Activated CD8-positive, alpha-beta memory T cell treated with anti-CD3 and anti-CD28 coated beads, Interleukin-2, amount 50 U/mL, for 24 hours (primary cell): ENCODE results near the gene ALDH4A1.
A peak's percentile ranks its signal among the peaks of the same experiment; 100 is the strongest.

Experiments
- DNase-seq: peaks from one replicate; pipeline ENCODE4 v3.0.0-alpha.2; 2020; ENCODE audit errors: extremely low read depth

Gene ALDH4A1

DNA sequence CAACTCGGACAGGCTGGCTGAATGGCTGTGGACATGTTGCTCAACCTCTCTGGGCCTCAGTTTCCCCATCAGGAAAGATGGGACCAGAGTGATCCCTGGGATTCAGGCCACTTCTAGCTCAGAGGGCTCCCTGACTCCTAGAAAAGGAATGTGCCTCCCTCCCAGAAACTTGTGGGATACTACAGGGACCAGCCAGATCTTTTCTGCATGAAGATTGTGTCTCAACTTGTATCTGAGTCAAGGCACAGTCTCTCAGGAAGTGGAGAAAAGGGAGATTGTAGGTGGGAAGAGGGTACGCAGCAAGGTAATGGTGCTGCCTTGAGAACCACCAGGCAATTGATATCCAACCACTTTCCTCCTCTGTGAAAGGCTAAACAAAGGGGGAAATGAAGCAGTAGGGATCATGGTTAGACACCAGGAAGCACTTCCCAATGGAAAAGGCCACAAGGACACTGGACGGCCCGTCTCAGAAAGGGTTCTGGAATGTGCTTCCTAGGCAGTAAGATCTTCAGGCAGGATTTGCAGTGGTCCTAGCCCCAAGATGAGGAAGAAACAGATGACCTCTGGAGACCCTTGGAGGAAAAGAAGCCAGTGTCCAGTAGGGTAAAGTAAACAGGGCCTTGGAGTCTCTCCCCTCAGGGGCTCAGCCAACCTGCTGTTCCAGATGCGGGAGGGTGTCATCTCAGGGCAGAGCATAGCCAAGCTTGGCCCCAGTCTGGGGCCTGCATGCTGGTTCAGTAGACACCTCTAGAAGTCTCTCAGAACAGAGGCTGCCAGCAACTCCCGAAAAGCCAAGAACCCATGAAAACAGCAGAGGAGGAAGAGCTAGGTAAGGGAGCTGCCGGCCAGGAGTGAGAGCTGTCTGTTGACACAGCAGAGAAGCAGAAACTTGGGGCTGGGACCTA is 37.3 kb upstream of the ALDH4A1 start:
- DNase-seq, result no peak

DNA sequence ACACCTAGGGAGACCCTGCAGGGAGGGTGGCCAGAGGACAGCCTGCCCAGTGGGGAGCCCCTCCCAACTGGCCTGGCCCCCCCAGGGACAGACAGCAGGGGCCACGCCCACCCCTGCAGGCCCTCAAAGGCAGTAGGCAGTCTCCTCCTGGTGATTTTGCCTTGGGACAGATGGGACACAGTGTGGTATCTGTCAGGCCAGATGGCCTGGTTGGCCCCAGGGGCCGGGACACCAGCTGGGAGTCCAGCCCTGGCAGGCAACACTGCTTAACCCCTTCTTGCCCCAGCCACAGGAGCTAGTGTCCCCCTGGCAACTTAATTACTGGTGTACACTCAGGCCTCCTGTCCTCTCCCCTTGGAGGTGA is 36.3 kb upstream of the ALDH4A1 start:
- DNase-seq, result no peak

DNA sequence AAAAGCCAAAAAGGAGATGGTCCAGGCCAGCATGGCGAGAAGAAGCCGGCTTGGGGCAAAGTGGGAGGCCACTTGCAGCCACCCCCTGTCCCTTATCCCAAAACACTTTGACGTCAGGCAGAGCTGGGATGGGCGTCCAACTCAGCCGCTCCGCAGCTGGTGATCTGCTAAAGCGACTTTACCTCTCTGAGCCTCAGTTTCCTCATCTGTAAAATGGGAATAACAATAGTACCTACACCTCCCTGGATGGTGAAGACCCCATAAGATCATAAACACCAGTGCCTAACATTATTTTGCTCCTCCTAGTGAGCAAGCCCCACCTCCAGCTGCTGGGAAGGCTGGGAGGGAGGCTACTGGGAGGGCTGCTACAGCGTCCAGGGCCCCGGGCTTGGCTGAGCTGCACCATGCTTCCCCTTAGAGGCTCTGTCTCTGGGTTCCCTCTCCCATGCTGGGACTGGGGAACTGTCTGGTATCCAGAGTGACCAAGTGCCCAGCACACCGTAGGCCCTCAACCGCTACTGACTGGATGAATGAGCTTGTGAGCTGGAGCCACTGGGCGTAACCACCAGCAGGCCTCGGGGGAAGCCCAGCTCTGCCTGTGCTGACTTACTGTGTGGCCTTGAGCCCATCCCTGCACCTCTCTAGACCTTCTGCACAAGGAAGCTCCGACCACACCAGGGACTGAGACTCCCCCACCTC is 35.8 kb upstream of the ALDH4A1 start:
- no peak for DNase-seq

DNA sequence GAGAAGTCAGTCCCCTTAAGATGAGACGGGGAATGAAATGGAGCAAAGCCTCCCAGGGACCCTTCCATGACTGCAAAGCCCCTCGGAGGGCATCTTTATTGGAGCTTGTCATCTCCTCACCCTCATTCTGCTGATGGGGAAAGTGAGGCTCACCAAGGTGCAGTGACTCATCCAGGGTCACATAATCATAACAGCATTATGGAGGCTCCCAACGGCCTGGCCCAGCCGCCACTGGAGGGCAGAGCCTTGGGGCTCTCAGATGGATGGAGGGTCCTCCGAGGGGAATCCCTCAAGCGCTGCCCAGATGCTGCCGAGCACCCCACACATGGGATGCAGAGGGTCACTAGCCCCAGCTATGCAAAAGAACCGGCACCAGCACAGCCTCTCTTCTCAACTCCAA is 35.2 kb upstream of the ALDH4A1 start:
- no peak for DNase-seq

DNA sequence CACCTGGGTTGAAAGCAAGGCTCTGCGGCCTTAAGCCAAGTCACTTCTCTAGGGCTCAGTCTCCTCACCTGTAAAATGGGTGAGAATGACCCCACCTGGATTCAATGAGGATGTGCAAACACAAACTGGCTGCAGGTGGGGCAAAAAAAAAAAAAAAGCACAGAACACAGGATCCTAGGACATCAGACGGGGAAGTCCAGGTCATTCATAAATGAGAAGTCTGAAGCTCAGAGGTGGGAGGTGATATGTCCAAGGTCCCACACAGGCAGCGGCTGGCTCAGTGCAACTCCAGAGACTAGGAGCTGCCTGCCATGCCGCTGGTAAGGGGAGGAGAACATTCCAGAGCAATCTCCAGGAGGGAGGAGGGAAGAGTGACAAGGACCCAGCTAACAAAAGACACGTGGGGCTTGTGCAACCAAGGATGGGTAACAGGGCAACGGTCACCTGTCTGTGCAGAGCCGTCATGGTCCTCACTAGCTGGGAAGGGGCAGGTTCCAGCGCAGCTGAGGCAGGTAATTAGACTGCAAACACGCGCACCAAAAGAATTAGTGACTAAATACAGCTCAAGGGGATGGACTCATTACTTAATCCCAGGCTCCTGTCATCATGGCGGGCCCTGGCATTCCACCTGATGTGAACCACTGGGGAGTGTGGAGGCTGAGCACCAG is 34.6 kb upstream of the ALDH4A1 start:
- no peak for DNase-seq

DNA sequence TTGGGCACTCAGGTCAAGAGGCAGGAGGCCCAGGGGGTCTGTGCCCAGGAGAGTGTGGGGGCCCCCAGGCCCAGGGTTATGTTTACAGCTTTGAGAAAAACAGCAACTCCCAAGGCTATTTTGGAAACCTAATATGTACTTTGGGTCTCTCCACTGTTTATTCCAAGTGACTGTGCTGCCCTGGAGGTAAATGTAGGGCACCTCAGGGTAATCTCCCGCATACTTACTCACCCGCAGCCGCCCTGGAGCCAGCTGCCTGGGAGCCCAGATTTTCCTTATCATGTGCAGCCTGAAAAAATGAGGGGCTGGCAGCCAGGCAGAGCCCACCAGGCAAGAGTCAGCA is 34.1 kb upstream of the ALDH4A1 start:
- DNase-seq, result no peak

DNA sequence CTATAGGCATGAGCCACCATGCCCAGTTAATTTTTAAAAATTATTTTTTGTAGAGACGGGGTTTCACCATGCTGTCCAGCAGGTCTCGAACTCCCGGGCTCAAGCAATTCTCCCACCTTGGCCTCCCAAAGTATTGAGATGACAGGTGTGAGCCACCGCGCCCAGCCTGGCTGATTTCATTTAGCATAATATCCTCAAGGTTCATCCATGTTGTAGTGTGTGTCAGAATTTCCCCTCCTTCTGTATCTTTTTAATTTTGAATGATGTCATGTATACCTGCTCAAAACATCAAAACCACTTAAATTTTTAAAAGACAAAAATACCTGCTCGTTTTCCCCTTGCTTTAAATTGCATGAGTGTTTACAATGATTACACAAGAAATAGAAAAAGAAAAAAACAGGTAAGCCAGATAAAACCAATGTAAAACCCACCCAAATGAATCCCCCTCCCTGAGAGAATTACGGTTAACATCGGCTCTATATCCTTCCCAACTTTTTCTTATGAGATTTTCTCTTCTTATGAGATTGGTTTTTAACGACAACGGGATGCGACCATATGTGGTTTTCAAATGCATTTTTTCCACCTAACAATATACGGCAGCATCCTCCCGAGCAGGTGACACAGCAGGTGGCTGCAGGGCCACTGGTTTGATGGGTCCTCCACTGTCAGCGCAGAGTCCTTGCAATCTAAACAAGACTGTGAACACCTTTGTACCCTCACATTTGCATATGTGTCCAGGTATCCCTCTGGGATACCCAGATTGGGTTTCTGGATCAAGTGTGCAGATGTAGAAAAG is 32.0 kb upstream of the ALDH4A1 start:
- no peak for DNase-seq

DNA sequence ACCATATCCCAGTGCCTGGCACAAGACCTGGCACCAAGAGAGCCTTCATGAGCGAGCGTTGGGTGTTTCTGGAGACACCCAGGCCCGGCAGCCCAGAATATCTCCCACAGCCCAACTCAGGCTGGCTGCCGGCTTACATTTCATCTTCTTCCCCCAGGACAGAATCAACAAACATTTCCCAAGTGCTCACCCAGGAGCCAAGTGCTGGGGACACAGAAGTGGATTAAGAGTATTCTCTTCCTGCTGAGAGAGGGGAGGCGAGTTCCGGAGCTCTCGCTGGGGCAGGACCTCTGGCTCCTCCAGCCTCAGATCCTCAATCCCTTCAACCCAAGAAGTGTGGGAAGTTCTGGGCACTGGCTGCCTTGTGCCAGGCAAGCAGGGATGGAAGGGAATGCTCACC is 30.5 kb upstream of the ALDH4A1 start:
- no peak for DNase-seq

DNA sequence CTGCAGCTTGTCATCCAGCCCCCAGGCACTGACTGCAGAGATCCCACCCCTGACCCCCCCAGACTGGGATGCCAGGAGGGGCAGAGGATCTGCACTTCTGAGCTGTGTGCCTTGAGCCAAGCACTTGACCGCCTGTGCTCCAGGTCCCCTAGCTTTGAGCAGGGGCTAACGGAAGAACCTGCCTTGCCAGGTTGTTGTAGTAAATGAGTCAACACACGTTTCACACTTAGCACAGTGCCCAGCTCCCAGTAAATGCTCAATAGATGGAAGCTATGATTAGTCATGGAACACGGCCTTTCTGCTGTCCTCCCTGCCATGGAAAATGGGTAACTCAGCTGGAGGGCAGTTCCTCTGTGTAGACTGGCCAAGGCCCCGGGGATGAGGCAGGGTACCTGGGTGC is 30.0 kb upstream of the ALDH4A1 start:
- no peak for DNase-seq

DNA sequence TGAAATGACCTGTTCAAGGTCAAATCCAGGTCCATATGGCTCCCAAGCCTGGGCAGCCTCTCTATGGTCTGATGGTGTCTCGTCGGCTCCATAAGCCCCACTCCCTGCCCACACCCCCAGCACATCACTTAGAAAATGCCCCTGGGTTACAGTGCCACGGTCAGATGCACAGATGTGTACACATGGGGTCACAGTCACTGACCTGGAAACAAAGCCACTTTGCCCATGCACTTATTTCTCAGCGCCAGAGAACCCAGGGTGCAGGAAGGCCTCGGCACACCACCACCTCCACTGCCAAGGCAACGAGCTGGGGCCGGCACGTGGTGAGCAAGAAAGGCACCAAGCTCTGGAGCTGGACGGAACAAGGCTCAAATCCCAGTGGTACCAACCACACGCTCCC is 29.4 kb upstream of the ALDH4A1 start:
- DNase-seq, result no peak

DNA sequence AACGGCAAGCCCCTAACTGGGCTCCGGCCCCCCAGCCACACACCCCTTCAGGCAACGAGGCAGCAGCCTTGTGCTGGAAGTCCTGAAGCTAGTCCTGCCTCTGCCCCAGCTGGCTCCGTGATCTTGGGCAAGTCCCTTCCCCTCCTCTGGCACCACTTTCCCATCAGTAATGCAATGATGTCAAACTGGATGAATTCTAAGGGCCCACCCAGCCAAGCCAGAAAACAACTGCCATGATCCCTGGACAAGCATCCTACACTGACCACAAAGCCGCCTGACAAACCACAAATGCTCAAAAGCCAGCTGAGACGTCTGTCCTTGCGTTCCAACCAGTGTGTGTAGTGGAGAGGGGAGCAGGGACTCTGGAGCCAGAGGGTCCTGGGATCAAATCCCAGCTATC is 27.3 kb upstream of the ALDH4A1 start:
- no peak for DNase-seq

DNA sequence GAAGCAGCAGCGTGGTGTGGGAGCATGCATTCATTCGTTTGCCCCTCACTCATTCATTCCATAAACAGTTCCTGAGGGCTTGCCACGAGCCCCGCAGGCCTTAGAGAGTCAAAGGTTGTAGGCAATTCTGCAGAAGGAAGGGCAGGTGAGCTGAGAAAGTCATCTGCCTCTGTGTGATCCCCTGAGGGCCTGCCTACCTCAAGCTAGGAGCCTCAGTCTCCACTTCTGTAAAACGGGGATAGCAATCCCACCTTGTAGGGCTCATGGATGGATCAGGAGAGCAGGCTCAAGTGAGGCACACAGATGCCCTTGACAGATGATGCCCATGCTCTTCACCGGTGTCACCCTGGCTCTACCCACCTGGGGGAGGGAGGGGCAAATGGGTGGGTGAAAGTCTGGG is 26.6 kb upstream of the ALDH4A1 start:
- no peak for DNase-seq

DNA sequence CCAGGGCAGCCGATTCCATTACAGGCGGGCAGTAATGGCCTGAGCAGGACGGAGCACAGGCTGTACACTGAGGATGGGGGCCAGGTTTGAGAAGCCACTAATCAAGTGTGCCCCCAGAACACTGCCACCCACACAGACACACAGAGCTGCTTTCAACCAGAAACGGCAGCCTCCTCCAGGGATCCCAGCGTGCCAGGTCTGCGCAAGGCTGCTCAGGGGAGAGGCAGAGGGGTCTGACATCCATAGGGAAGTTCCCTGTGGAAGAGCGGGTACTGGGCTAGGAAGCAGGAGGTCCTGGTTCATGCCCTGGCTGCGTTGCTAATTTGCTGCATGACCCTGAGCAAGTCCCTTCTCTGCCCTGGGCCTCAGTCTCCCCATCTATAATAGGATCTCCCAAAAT is 26.1 kb upstream of the ALDH4A1 start:
- DNase-seq, result no peak

DNA sequence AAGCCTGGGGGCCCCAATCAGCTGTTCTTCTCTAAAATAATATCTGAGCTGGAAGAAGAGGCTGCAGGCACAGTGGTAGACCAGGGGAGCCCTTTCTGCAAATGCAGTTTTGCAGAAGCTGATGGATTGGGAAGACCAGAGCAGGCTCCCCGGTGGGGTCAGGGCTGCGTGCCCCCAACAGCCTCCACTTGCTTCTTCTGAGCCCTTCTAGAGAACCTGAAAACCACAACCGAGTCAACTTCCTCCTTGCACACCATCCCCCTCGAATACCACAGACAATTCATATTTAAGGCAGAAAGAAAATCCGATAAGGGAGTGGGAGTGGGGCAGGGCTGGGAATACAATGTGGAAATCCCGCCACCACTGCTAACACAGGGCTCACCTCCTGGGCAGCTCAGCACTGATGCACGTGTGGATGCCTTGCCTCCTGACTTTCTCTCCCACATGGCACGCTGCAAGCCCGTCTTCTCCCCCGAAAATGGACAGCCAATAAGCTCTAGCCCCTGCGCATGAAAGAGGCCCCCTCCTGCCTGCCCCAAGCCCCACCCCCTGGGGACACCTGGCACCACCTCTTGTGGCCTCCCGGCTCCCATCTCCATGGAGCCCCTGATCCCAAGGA is 25.4 kb upstream of the ALDH4A1 start:
- no peak for DNase-seq

DNA sequence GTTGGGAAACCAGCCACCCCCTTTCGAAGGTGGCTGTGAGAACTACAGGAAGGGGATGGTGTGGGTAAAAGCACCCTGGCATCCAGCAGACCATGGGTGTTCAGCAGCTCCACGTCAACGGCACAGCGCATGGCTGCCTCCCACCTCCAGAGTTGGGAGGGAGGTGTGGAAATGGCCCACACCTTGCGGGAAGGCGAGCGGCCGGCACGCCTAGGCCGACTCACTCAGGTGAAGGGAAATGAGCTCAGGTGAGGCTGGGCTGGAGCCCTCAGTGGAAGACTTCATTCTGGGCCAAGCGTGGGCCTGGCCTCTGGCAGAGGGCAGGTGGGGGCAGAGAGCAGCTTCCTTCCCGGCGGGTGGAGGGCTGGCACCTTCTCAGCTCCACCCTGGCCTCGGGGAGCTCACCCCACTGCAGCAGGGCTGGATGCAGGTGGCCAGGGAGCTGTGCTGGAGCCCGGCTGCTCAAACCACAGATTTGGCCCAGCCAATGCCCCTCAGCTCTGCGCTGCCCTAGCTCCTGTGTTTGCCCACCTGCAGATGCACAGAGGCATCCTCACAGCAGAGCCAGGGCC is 24.8 kb upstream of the ALDH4A1 start:
- no peak for DNase-seq

DNA sequence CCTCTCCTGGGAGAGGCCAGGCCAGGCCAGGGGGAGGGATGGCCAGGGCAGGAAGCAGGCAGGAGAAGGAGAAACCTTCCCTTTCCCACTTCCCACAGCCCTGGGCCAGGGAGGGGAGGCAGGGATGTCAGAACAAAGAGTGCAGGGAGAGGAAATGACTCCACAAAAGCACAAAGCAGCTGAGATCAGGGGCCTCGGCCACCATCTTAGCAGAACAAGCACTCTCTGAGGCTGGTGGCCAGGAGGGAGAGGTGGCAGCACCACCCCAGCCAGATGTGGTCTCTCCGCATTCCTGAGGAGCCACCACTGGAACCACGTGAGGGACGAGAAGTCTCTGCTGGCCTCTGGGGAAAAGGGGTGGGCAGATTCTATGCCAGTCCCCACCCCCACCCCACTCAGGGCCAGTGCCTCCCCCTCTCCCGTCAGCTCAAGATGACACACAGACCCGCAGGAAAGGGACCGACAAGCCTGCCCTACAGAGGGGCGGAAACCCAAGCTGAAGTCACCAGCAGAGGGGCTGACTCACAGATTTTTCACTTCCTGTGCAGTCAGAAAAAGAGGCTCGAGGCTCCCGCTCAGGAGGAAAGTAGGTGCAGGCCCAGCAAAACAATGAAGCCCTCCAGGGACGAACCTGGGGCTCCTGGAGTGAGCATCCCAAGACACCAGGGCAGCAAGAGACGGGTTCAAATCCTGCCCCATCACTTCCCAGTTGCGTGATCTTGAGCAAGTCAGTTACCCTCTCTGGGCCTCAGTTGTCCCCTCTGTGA is 24.1 kb upstream of the ALDH4A1 start:
- peak; percentile 74 for DNase-seq

DNA sequence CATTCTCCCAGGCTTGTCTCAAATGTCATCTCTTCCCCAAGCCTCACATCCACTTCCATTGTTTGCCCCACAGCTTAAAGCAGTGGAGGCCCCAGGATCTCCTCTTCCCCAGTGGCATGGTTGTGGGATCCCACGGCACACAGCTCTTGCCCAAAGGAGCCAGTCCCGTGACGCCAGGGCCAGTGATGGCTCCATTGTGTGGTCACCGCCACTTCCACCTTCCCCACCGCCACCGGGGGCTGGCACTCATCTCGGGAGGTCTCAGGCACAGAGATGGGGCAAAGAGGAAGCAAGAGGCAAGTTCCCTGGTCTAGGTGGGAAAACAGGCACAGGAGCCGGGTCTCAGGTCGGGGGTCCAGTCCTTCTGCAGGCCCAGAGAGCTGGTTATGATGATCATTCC is 22.9 kb upstream of the ALDH4A1 start:
- DNase-seq, result no peak

DNA sequence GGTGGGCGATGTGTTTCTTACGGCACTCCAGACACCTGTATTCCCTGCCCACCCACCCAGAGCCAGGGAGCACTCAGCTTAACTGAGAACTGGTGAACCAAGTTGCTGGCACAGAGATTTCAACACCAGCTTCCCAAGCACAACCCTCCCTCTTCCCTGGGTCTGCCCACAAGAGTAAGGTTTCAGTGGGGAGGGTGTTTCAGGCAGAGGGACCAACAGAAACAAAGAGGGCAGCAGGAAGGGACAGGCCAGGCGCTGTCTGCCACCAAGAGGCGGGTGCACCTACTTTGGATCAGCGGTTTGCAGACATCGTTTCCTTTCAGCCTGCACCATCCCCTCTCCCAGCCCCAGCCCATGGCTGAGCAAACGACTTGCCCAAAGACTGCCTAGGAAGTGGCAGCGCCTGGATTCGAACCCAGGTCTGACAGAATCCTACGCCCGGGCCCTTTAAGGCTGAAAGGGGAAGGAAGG is 21.9 kb upstream of the ALDH4A1 start:
- DNase-seq, result no peak

DNA sequence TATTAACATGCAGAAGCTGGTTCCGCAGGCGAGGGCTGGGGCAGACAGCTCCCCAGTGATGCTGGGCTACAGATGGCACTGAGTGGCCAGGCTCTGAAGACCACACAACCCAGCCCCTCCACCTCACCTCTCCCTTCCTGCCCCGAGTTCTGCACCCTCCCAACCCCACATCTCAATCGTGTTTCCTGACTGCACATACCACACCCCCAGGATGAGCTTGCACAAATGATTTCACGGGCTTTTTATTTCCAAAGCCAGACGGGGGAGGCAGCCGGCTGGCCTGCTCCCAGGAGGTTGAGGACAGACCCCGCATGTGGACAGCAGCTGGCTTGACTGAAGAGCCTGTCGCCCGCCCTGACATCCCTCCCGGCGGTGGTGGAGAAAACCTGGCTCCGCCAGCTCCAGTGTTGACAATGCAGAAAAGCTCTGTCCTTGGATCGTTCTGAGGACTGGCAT is 21.4 kb upstream of the ALDH4A1 start:
- DNase-seq, result no peak
